ENCODE measurements around the gene GPATCH2. TPM values are rescaled to one million over a fixed set of nuclear protein-coding genes. Genes with fewer than 3 reads are reported as not detected.
"Not testable (repeated sequence)": the region's sequence is repeated elsewhere in the genome, so short reads cannot be mapped to it uniquely, and the experiment has no call there.

The GPATCH2 gene
- total RNA-seq, 1 donor from 2014 or later: 13.0 TPM

DNA sequence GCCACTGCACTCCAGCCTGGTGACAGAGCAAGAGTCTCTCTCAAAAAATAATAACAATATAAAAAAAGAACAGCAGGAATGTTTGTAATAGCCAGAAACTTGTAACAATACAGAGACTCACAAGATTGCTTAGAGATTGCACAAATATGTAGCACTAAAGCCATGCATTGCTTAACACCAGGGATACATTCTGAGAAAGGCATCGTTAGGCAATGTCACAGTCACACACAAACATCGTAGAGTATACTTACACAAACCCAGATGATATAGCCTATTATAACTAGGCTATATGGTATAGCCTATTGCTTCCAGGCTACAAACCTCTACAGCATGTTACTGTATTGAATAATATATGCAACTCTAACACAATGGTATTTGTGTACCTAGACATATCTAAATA is 45.3 kb downstream of the GPATCH2 start:
- no peak for TF ChIP-seq CTCF (conservative IDR thresholded peaks at IDR 0.05; ENCODE audit: low read depth, low read length)
- no peak for DNase-seq (ENCODE audit: low read depth)
- H3K4me3 ChIP-seq (ENCODE audit: low read depth, low read length): no peak overlapping the region

- DNase-seq (ENCODE audit: low read depth); H3K4me3 ChIP-seq (ENCODE audit: low read depth, low read length): not testable (repeated sequence)
Observed at GRCh38 chr1:217584286-217584811, 46.5 kb downstream of the GPATCH2 start.

DNA sequence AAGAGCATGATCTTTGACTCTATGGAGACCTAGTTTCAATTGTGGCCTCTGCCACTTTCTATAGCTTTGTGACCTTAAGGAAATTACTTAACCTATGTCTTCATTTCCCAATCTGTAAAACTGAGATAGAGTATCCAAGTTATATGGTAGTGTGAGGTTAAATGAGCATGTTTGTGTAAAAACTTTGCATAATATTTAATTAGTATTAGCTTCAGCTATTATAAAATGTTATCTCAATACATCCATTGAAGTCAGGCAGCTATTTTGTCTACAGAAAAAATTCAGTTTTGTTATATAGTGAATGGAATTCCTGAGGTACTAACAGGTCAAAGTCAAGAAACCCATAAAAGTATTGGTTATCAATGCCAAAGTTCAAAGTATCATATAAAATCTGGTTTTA is 53.6 kb downstream of the GPATCH2 start:
- no peak for DNase-seq (ENCODE audit: low read depth)
- TF ChIP-seq CTCF (conservative IDR thresholded peaks at IDR 0.05; ENCODE audit: low read depth, low read length): no peak
- H3K4me3 ChIP-seq (ENCODE audit: low read depth, low read length): no peak overlapping the region

DNA sequence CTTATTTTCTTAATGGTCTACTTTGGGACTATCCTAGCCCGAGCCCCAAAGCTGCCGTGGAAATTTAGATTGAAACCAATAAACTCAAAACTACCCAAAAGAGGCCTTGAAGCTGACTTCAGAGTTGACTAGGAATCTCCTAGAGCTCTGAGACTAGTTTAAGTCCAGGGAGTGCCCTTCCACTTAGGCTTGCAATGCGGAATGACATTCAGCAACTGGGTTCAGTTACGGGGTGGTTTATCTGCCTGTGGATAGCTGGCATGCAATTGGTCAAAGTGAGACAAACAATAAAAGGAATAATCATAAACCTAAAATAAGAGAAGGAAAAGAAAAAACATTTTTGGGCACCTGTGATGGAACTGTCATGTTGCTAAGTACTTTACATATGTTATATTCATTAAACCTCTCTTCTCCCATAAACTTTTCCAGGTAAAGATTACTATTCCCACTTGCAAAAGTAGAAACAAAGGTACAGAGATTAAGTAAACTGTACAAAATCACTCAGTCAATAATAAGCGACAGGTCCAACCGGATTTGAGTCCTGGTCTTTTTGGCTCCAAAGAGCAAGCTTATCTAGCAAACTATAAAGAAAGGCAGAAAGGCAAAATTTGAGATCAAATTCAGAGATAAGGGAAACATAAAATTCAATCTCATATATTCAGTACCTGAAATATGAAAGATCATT is 56.5 kb downstream of the GPATCH2 start:
- TF ChIP-seq CTCF (conservative IDR thresholded peaks at IDR 0.05; ENCODE audit: low read depth, low read length): no peak

GRCh38 chr1:217569021-217569420 is 61.9 kb downstream of the GPATCH2 start:
- no peak for DNase-seq (ENCODE audit: low read depth)
- no peak for TF ChIP-seq CTCF (conservative IDR thresholded peaks at IDR 0.05; ENCODE audit: low read depth, low read length)

More for the DNA sequence above, 56.5 kb downstream of the GPATCH2 start:
- H3K4me3 ChIP-seq (ENCODE audit: low read depth, low read length): no peak overlapping the region
- no peak for DNase-seq (ENCODE audit: low read depth)

GRCh38 chr1:217568200-217568599 is 62.7 kb downstream of the GPATCH2 start:
- no peak overlapping the region for H3K4me3 ChIP-seq (ENCODE audit: low read depth, low read length)
- no peak for TF ChIP-seq CTCF (conservative IDR thresholded peaks at IDR 0.05; ENCODE audit: low read depth, low read length)
- no peak for DNase-seq (ENCODE audit: low read depth)

More at GRCh38 chr1:217569021-217569420, 61.9 kb downstream of the GPATCH2 start:
- H3K4me3 ChIP-seq (ENCODE audit: low read depth, low read length): no peak overlapping the region

- no peak for DNase-seq (ENCODE audit: low read depth)
- TF ChIP-seq CTCF (conservative IDR thresholded peaks at IDR 0.05; ENCODE audit: low read depth, low read length): no peak
Observed at GRCh38 chr1:217564833-217565232, 66.1 kb downstream of the GPATCH2 start.

More at GRCh38 chr1:217564833-217565232, 66.1 kb downstream of the GPATCH2 start:
- no peak overlapping the region for H3K4me3 ChIP-seq (ENCODE audit: low read depth, low read length)
